Gastroesophageal sphincter (tissue), 4 donors: Measurements from ENCODE around the gene CASP9. TPM values are rescaled to one million over a fixed set of nuclear protein-coding genes. Genes with fewer than 3 reads are reported as not detected.
"Not testable (repeated sequence)": the region's sequence is repeated elsewhere in the genome, so short reads cannot be mapped to it uniquely, and the experiment has no call there.

Experiments
- ATAC-seq: fragments of 150-250 bp; one replicate; pipeline ENCODE4 v1.9.1; 2016; ENCODE audit warnings: mild to moderate bottlenecking, moderate library complexity
- H3K27ac ChIP-seq, 4 donors: fragments of 200-600 bp; sonication (generic) in 3 of 4; 1 replicate in 3 of 4; 2 replicates in 1 of 4; pipeline ENCODE4 v1.5.1; 2016 to 2019
- H3K27me3 ChIP-seq: fragments of 200-600 bp; sonication (generic); one replicate; pipeline ENCODE4 v1.5.1; 2019
- H3K36me3 ChIP-seq, 2 donors: fragments of 200-600 bp; sonication (generic); one replicate each; pipeline ENCODE4 v1.5.1; 2019; ENCODE audit warnings: control low read depth in 1 of 2
- H3K4me1 ChIP-seq, 3 donors: fragments of 200-600 bp; sonication (generic); 1 replicate in 2 of 3; 2 replicates in 1 of 3; pipeline ENCODE4 v1.5.1; 2016 to 2019; ENCODE audit warnings: control low read depth in 2 of 3
- H3K4me3 ChIP-seq, 2 donors: fragments of 200-600 bp; sonication (generic); one replicate each; pipeline ENCODE4 v1.5.1; 2019; ENCODE audit warnings: mild to moderate bottlenecking in 1 of 2, moderate library complexity in 1 of 2
- H3K9me3 ChIP-seq, 3 donors: fragments of 200-600 bp; sonication (generic); one replicate each; pipeline ENCODE4 v1.5.1; 2017 to 2019; ENCODE audit warnings: control low read depth in 2 of 3
- EP300 ChIP-seq: sonication (generic); formaldehyde crosslinking; IDR thresholded peaks from one replicate; pipeline ENCODE4 v1.6.1; 2017; ENCODE audit warnings: antibody characterized with exemption, mild to moderate bottlenecking
- POLR2A ChIP-seq, 2 donors: fragments of 450-650 bp; IDR thresholded peaks; one replicate each; pipeline ENCODE4 v1.6.1; 2017; ENCODE audit warnings: antibody characterized with exemption in 2 of 2, mild to moderate bottlenecking in 2 of 2, moderate library complexity in 1 of 2
- POLR2AphosphoS5 ChIP-seq: sonication (generic); formaldehyde crosslinking; IDR thresholded peaks from one replicate; pipeline ENCODE4 v1.6.1; 2017; ENCODE audit warnings: antibody characterized with exemption
- WGBS, 2 donors: methylation state at CpG; one replicate each; pipeline ENCODE4 v1.1.5; 2018; ENCODE audit warnings: low coverage in 1 of 2; 5-methylcytosine and 5-hydroxymethylcytosine counted together
- total RNA-seq, 4 donors: library from RNA; depleted of rRNA; stranded (reverse); fragments of >200 nt; gene quantifications; one replicate each; pipeline ENCODE4 v1.1.0, GENCODE V29; 2016
- TF ChIP-seq, protein P1 (sequence below), 4 experiments: fragments of 200-600 bp in 2 of 4; fragments of 450-650 bp in 2 of 4; sonication (generic) in 1 of 4; IDR thresholded peaks; one replicate each; pipeline ENCODE4 v1.5.1; 2017 to 2019; ENCODE audit warnings: antibody characterized with exemption in 4 of 4, mild to moderate bottlenecking in 2 of 4, moderate library complexity in 2 of 4

The CASP9 gene
- total RNA-seq, 4 donors from 2014 or later: 11.0 to 22.5 (median 14.3) TPM

DNA sequence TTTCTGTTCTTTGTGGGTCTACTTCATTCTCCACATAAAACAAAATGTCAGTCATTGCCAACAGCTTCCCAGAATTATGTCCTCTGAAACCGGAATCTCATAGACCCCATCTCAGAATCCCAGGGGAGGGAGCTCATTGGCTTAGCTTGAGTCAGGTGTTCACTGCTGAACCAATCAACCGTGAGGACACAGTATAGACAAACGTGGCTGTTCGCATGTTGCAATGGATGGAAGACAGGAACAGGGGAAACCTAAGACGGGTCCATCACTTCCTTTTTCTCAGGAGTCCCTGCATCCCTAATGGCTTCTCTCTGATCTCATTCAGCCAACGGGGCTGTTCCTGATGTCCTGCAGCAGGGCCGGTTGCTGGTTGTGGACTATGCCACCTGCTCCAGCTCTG is 58.3 kb downstream of the CASP9 start:
- WGBS, 2 donors: 61% methylated on average over 3 of the region's 7 CpGs; no CpG with 5 or more reads in 1 of the 2 donors
- TF ChIP-seq, protein P1, sequence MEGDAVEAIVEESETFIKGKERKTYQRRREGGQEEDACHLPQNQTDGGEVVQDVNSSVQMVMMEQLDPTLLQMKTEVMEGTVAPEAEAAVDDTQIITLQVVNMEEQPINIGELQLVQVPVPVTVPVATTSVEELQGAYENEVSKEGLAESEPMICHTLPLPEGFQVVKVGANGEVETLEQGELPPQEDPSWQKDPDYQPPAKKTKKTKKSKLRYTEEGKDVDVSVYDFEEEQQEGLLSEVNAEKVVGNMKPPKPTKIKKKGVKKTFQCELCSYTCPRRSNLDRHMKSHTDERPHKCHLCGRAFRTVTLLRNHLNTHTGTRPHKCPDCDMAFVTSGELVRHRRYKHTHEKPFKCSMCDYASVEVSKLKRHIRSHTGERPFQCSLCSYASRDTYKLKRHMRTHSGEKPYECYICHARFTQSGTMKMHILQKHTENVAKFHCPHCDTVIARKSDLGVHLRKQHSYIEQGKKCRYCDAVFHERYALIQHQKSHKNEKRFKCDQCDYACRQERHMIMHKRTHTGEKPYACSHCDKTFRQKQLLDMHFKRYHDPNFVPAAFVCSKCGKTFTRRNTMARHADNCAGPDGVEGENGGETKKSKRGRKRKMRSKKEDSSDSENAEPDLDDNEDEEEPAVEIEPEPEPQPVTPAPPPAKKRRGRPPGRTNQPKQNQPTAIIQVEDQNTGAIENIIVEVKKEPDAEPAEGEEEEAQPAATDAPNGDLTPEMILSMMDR (IDR thresholded peaks at IDR 0.05): no peak
- no peak for TF ChIP-seq EP300
- TF ChIP-seq POLR2A (IDR thresholded peaks at IDR 0.05): no peak
- no peak for TF ChIP-seq POLR2AphosphoS5
- Histone ChIP-seq H3K36me3 (no peaks in the 10 kb centered on the region), H3K4me1 (peaks cover 0 to 14% (median 0%) of the 10 kb centered on the region in 3 donors), H3K27ac (no peak overlapping the region), H3K4me3 (no peak overlapping the region), H3K27me3 (no peaks in the 10 kb centered on the region), H3K9me3 (no peaks in the 10 kb centered on the region)
- ATAC-seq: no peak

DNA sequence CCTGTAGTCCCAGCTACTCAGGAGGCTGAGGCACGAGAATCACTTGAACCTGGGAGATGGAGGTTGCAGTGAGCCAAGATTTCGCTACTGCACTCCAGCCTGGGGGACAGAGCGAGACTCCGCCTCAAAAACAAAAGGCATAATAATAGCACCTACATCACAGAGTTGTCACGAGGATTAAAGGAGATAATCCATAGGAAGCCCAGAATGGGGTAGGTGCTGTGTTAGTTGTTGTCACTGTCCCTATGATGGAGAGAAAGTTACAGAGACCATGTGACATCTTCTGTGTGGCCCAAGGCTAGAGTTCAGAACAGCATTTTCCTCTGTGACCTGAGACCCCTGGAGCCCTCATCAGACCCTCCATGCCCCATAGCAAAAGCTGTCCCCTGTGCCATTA is 60.1 kb downstream of the CASP9 start:
- H3K4me3 ChIP-seq, H3K27ac ChIP-seq, ATAC-seq, H3K27me3 ChIP-seq, H3K36me3 ChIP-seq, H3K9me3 ChIP-seq: not testable (repeated sequence)
- H3K4me1 ChIP-seq: peaks cover 0 to 14% (median 0%) of the 10 kb centered on the region in 3 donors
- WGBS, 2 donors: 90 to 94% methylated on average over 3 to 5 of the region's 5 CpGs

DNA sequence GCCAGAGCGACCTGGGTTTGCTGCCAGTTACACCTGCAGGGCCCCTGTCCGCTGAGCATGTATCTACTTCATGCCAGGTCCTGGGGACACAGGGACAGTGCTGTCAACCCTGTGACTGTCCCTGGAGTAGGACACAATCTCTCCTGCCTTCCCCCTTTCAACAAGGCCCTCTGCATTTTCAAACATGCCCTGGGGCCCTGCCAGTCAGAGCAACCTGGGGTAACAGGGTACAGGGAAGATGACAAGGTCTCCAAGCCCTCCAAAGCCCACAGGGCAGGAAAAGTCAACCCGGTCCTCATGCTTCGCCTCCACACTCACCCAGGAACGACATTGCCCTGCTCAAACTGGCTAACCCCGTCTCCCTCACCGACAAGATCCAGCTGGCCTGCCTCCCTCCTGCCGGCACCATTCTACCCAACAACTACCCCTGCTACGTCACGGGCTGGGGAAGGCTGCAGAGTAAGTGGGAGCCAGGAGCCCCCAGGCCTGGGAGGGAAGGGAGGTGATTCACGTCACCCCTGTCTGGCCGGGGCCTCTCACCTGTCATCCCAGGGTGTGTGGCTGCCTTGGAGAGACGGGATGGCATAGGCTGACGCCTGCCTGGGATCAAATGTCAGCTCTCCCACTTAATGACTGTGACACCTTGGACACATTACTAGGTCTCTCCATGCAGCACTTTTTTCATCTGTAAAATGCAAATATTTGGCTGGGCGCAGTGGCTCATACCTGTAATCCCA is 60.8 kb downstream of the CASP9 start:
- H3K9me3 ChIP-seq, H3K27me3 ChIP-seq, H3K4me3 ChIP-seq, H3K36me3 ChIP-seq, ATAC-seq, H3K27ac ChIP-seq: not testable (repeated sequence)
- no CpG with 5 or more reads among the region's 15 CpGs for WGBS, 2 donors
- H3K4me1 ChIP-seq: peaks cover 0 to 13% (median 0%) of the 10 kb centered on the region in 3 donors

DNA sequence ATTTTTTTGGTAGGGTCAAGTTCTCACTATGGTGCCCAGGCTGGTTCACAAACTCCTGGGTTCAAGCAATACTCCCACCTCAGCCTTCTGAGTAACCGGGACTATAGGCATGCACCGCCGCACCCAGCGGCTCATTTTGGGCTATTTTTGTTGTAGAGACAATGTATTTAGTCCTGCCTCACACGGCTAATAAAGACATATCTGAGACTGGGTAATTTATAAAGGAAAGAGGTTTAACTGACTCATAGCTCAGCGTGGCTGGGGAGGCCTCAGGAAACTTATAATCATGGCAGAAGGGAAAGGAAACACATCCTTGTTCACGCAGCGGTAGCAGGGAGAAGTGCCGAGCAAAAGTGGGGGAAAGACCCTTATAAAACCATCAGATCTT is 63.3 kb downstream of the CASP9 start:
- Histone ChIP-seq H3K36me3 (no peaks in the 10 kb centered on the region), H3K27me3 (no peaks in the 10 kb centered on the region), H3K4me3 (no peak overlapping the region), H3K27ac (no peak overlapping the region), H3K9me3 (no peaks in the 10 kb centered on the region), H3K4me1 (peaks cover 0 to 13% (median 0%) of the 10 kb centered on the region in 3 donors)
- 73 to 96% methylated on average over 4 to 9 of the region's 9 CpGs for WGBS, 2 donors
- TF ChIP-seq POLR2A (IDR thresholded peaks at IDR 0.05) (no peak), POLR2AphosphoS5 (no peak), EP300 (no peak)
- TF ChIP-seq, protein P1 (IDR thresholded peaks at IDR 0.05): no peak
- no peak for ATAC-seq

DNA sequence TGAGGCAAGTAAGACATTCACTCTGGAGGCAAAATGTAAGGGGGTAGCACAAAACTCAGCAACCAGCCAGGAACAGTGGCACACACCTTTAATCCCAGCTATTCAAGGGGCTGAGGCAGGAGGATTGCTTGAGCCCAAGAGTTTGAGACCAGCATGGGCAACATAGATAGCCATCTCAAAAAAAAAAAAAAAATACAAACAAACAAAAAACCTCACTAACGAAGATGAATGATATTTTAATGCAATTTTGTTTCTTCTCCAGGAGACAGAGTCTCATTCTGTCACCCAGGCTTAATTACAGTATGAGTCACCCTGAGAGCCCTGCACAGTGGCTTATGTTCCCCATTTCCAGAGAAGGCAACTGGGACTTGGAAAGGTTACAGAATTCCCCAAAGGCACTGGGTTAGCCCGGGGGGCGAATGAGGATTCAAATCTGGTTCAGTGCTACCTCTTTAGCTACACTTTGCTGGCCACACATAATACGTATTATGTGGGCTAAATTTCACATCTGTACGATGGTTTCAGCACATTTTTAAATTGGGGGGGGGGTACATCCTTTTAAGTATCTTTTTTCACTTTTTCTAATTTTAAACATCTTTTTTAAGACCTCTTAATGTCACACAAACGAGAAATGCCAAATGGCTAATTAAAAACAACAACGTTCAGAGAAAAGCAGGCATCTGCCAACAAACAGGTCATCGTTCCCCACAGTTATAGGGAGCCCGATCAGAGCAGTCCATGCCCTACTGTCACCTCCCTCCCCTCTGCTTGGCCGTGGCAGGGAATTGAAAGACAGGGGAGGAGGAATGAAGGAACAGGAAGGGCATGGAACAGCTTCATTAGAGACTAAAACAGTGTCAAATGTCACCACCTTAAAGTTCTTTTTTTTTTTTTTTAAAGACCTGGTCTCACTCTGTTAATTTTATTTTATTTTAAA is 64.0 kb downstream of the CASP9 start:
- WGBS, 2 donors: 30 to 37% methylated on average over 10 of the region's 10 CpGs
- H3K27ac ChIP-seq: no peak overlapping the region
- TF ChIP-seq EP300 (no peak), POLR2AphosphoS5 (no peak), POLR2A (IDR thresholded peaks at IDR 0.05) (no peak)
- TF ChIP-seq, protein P1 (IDR thresholded peaks at IDR 0.05): no peak
- peaks cover 0 to 13% (median 0%) of the 10 kb centered on the region in 3 donors for H3K4me1 ChIP-seq
- H3K9me3 ChIP-seq: no peaks in the 10 kb centered on the region
- H3K27me3 ChIP-seq: no peaks in the 10 kb centered on the region
- H3K4me3 ChIP-seq: no peak overlapping the region
- H3K36me3 ChIP-seq: no peaks in the 10 kb centered on the region
- no peak for ATAC-seq

DNA sequence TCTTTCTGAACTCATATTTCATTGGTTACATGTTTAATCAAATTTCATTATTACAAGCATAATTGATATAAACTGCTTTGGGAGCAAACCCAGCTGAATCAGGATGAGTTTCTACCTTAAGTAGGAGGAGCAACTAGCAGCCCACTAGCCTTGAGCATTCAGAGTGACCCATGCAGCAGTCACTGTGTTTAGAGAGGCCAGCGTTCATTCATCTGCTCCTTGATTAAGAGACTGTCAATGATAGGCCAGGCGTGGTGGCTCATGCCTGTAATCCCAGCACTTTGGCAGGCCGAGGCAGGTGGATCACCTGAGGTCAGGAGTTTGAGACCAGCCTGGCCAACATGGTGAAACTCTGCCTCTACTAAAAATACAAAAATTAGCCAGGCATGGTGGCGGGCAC is 65.6 kb downstream of the CASP9 start:
- 100% methylated on average over 3 of the region's 4 CpGs; no CpG with 5 or more reads in 1 of the 2 donors for WGBS, 2 donors
- H3K27me3 ChIP-seq, H3K36me3 ChIP-seq, H3K4me3 ChIP-seq, H3K27ac ChIP-seq, H3K9me3 ChIP-seq, ATAC-seq: not testable (repeated sequence)
- peaks cover 0 to 21% (median 0%) of the 10 kb centered on the region in 3 donors for H3K4me1 ChIP-seq
